ENCODE results near the gene BCKDK. TPM values are rescaled to one million over a fixed set of nuclear protein-coding genes. Genes with fewer than 3 reads are reported as not detected.
A peak's percentile ranks its signal among the peaks of the same experiment; 100 is the strongest.
"Not testable (repeated sequence)": the region's sequence is repeated elsewhere in the genome, so short reads cannot be mapped to it uniquely, and the experiment has no call there.

Gene BCKDK
- total RNA-seq, 1 donor from 2014 or later = 47.5 TPM

- Mint-ChIP-seq H3K36me3 (ENCODE audit: low read depth) (peaks cover 24% of the 10 kb centered on the region), H3K4me3 (ENCODE audit: low read depth) (peak overlapping the region; percentile 54), H3K9me3 (no peaks in the 10 kb centered on the region), H3K4me1 (ENCODE audit: low read depth) (peaks cover 20% of the 10 kb centered on the region), H3K27ac (no peak overlapping the region), H3K27me3 (ENCODE audit: low read depth) (no peaks in the 10 kb centered on the region)
- intact Hi-C loops (cut with micrococcal nuclease) = no loop called here
- DNase-seq (ENCODE audit: low spot score) = no peak
Observed at GRCh38 chr16:31092330-31092729, 15.9 kb upstream of the BCKDK start.

GRCh38 chr16:31093132-31093703, 15.0 kb upstream of the BCKDK start:
- no peaks in the 10 kb centered on the region for H3K27me3 Mint-ChIP-seq (ENCODE audit: low read depth)
- no peak overlapping the region for H3K27ac Mint-ChIP-seq
- H3K4me1 Mint-ChIP-seq (ENCODE audit: low read depth) = peaks cover 20% of the 10 kb centered on the region
- H3K9me3 Mint-ChIP-seq = no peaks in the 10 kb centered on the region
- peak overlapping the region; percentile 99 for H3K4me3 Mint-ChIP-seq (ENCODE audit: low read depth)
- H3K36me3 Mint-ChIP-seq (ENCODE audit: low read depth) = peaks cover 24% of the 10 kb centered on the region
- intact Hi-C loops (cut with micrococcal nuclease) = no loop called here
- no peak for DNase-seq (ENCODE audit: low spot score)

- H3K36me3 Mint-ChIP-seq (ENCODE audit: low read depth) = peaks cover 24% of the 10 kb centered on the region
- intact Hi-C loops (cut with micrococcal nuclease) = loop anchor here (1.0 to 2.0 kb wide), 6 partner anchors 15 to 171 kb away; partner anchors contain the start of genes BCKDK, FBXL19, HSD3B7 and STX4
- peaks cover 20% of the 10 kb centered on the region for H3K4me1 Mint-ChIP-seq (ENCODE audit: low read depth)
- no peak for DNase-seq (ENCODE audit: low spot score)
- peak overlapping the region; percentile 83 for H3K27ac Mint-ChIP-seq
- peak overlapping the region; percentile 99 for H3K4me3 Mint-ChIP-seq (ENCODE audit: low read depth)
- no peaks in the 10 kb centered on the region for H3K27me3 Mint-ChIP-seq (ENCODE audit: low read depth)
- no peaks in the 10 kb centered on the region for H3K9me3 Mint-ChIP-seq
Observed at GRCh38 chr16:31094088-31094423, 14.1 kb upstream of the BCKDK start.

- intact Hi-C loops (cut with micrococcal nuclease) = loop anchor here (1.0 to 2.0 kb wide), 6 partner anchors 14 to 171 kb away; partner anchors contain the start of genes BCKDK, FBXL19, HSD3B7 and STX4
- Mint-ChIP-seq H3K9me3 (no peaks in the 10 kb centered on the region), H3K4me3 (ENCODE audit: low read depth) (peak within 1 kb of the TSS; percentile 99), H3K27me3 (ENCODE audit: low read depth) (no peaks in the 10 kb centered on the region), H3K36me3 (ENCODE audit: low read depth) (peaks cover 22% of the 10 kb centered on the region), H3K4me1 (ENCODE audit: low read depth) (peaks cover 20% of the 10 kb centered on the region), H3K27ac (peak within 1 kb of the TSS; percentile 83)
- DNase-seq (ENCODE audit: low spot score) = peak; percentile 85
Observed at GRCh38 chr16:31094424-31095120, 13.6 kb upstream of the BCKDK start, which contains the start of gene VKORC1. Gene VKORC1, minus strand, starts transcription at chr16:31094797. Its CDS starts 68 bp downstream, at chr16:31094729.

- Mint-ChIP-seq H3K27me3 (ENCODE audit: low read depth) (no peaks in the 10 kb centered on the region), H3K4me1 (ENCODE audit: low read depth) (peaks cover 7% of the 10 kb centered on the region), H3K36me3 (ENCODE audit: low read depth) (no peaks in the 10 kb centered on the region), H3K27ac (no peak overlapping the region), H3K9me3 (no peaks in the 10 kb centered on the region), H3K4me3 (ENCODE audit: low read depth) (no peak overlapping the region)
- DNase-seq (ENCODE audit: low spot score) = no peak
- intact Hi-C loops (cut with micrococcal nuclease) = loop anchor here (10.0 kb wide), 2 partner anchors 405 to 775 kb away; partner anchors contain the start of genes SRCAP and ZNF267
Observed at GRCh38 chr16:31099860-31100638, 8.1 kb upstream of the BCKDK start.

GRCh38 chr16:31100876-31101641, 7.1 kb upstream of the BCKDK start:
- not testable (repeated sequence) for H3K4me3 Mint-ChIP-seq (ENCODE audit: low read depth); H3K27ac Mint-ChIP-seq; DNase-seq (ENCODE audit: low spot score); H3K4me1 Mint-ChIP-seq (ENCODE audit: low read depth); H3K9me3 Mint-ChIP-seq; H3K27me3 Mint-ChIP-seq (ENCODE audit: low read depth); H3K36me3 Mint-ChIP-seq (ENCODE audit: low read depth)
- intact Hi-C loops (cut with micrococcal nuclease) = loop anchor here (10.0 kb wide), 2 partner anchors 406 to 774 kb away; partner anchors contain the start of genes SRCAP and ZNF267

GRCh38 chr16:31105677-31106213, 2.4 kb upstream of the BCKDK start:
- H3K9me3 Mint-ChIP-seq = no peaks in the 10 kb centered on the region
- peak; percentile 72 for DNase-seq (ENCODE audit: low spot score)
- H3K4me1 Mint-ChIP-seq (ENCODE audit: low read depth) = peaks cover 18% of the 10 kb centered on the region
- H3K4me3 Mint-ChIP-seq (ENCODE audit: low read depth) = no peak overlapping the region
- peak overlapping the region; percentile 66 for H3K27ac Mint-ChIP-seq
- H3K27me3 Mint-ChIP-seq (ENCODE audit: low read depth) = no peaks in the 10 kb centered on the region
- intact Hi-C loops (cut with micrococcal nuclease) = loop anchor here (5.0 to 10.0 kb wide), 4 partner anchors 33 to 769 kb away; partner anchors contain the start of genes ARMC5, SRCAP, ZNF267 and ZNF646
- H3K36me3 Mint-ChIP-seq (ENCODE audit: low read depth) = peaks cover 17% of the 10 kb centered on the region

- intact Hi-C loops (cut with micrococcal nuclease) = loop anchor here (5.0 to 10.0 kb wide), 4 partner anchors 34 to 768 kb away; partner anchors contain the start of genes ARMC5, SRCAP, ZNF267 and ZNF646
- H3K27ac Mint-ChIP-seq = peak overlapping the region; percentile 91
Observed at GRCh38 chr16:31106509-31107464, 1.4 kb upstream of the BCKDK start.

GRCh38 chr16:31107465-31107867, 720 bp upstream of the BCKDK start:
- intact Hi-C loops (cut with micrococcal nuclease) = loop anchor here (5.0 to 10.0 kb wide), 4 partner anchors 35 to 767 kb away; partner anchors contain the start of genes ARMC5, SRCAP, ZNF267 and ZNF646
- Mint-ChIP-seq H3K4me3 (ENCODE audit: low read depth) (peak overlapping the region; percentile 85), H3K27me3 (ENCODE audit: low read depth) (no peaks in the 10 kb centered on the region), H3K27ac (peak overlapping the region; percentile 91), H3K9me3 (no peaks in the 10 kb centered on the region), H3K36me3 (ENCODE audit: low read depth) (peaks cover 34% of the 10 kb centered on the region), H3K4me1 (ENCODE audit: low read depth) (peaks cover 18% of the 10 kb centered on the region)
- DNase-seq (ENCODE audit: low spot score) = no peak

More at GRCh38 chr16:31106509-31107464, 1.4 kb upstream of the BCKDK start:
- H3K36me3 Mint-ChIP-seq (ENCODE audit: low read depth) = peaks cover 27% of the 10 kb centered on the region
- no peak for DNase-seq (ENCODE audit: low spot score)
- no peaks in the 10 kb centered on the region for H3K27me3 Mint-ChIP-seq (ENCODE audit: low read depth)
- H3K4me1 Mint-ChIP-seq (ENCODE audit: low read depth) = peaks cover 18% of the 10 kb centered on the region
- no peaks in the 10 kb centered on the region for H3K9me3 Mint-ChIP-seq
- H3K4me3 Mint-ChIP-seq (ENCODE audit: low read depth) = peak overlapping the region; percentile 85

GRCh38 chr16:31108794-31109558, 790 bp downstream of the BCKDK start:
- Mint-ChIP-seq H3K4me1 (ENCODE audit: low read depth) (peaks cover 21% of the 10 kb centered on the region), H3K27me3 (ENCODE audit: low read depth) (no peaks in the 10 kb centered on the region), H3K36me3 (ENCODE audit: low read depth) (peaks cover 38% of the 10 kb centered on the region), H3K9me3 (no peaks in the 10 kb centered on the region), H3K27ac (no peak overlapping the region), H3K4me3 (ENCODE audit: low read depth) (peak overlapping the region; percentile 84)
- DNase-seq (ENCODE audit: low spot score) = no peak
- intact Hi-C loops (cut with micrococcal nuclease) = loop anchor here (2.0 to 10.0 kb wide), 6 partner anchors 14 to 766 kb away; partner anchors contain the start of genes ARMC5, SRCAP, VKORC1 and ZNF267

Measured in activated T-helper 2 cell treated with anti-CD3 and anti-CD28 coated beads, Interferon-gamma antibody, Interleukin-2, Interleukin-4, amounts not matched to agents 10 μg/mL and 5 μg/mL and 100 μg/mL, durations not matched to agents 14 hours and 24 hours and 36 hours (primary cell).